ENCODE measurements around the gene HECW1.

The HECW1 gene

GRCh38 chr7:43302211-43302711 lies 189.8 kb downstream of the HECW1 start:
- TF ChIP-seq POLR2AphosphoS5 (IDR thresholded peaks at IDR 0.05; ENCODE audit: low read depth, low read length) (no peak), FOXP2 (optimal IDR thresholded peaks at IDR 0.05; ENCODE audit: borderline replicate concordance, extremely low read depth, extremely low read length, insufficient read depth) (no peak), REST (IDR thresholded peaks at IDR 0.05; ENCODE audit: insufficient read depth in 1 of 2, low read depth in 2 of 2, low read length in 2 of 2) (no peak), SIN3A (IDR thresholded peaks at IDR 0.05; ENCODE audit: borderline replicate concordance, insufficient read depth, low read length) (no peak), TAF1 (IDR thresholded peaks at IDR 0.05; ENCODE audit: borderline replicate concordance, insufficient read depth, low read length) (no peak)

DNA sequence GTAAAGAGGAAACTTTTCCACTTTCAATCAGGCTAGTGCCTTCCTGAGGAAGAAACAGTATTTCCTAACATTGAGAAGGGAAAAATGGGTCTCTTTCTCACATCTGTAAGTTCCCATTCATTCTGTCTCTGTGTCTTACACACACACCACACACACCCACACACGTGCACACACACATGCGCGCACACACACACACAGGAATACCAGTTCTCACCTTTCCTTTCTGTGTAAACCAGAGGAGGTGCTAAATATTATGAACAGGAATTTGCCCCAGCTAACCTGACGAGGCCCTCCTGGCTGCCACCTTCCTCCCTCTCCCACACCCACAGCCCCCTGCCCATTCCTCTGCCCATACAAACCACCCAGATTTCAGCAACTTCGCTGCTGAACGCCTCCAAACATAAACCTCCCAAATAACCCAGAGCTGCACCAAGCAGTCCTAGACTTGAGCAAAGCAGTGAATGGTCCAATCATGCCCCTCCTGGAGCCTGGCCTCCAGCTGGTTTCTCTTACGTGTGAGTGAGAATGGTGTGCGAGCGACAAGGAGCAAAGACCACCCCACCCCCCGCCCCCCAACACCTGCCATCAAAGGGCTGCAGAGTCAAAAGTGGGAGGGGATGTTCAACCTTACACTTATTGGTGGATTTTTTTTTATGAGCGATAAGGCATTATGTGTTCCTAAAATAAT lies 190.5 kb downstream of the HECW1 start:
- TF ChIP-seq TAF1 (IDR thresholded peaks at IDR 0.05; ENCODE audit: borderline replicate concordance, insufficient read depth, low read length) (no peak), POLR2AphosphoS5 (IDR thresholded peaks at IDR 0.05; ENCODE audit: low read depth, low read length) (no peak), REST (IDR thresholded peaks at IDR 0.05; ENCODE audit: insufficient read depth in 1 of 2, low read depth in 2 of 2, low read length in 2 of 2) (no peak), FOXP2 (optimal IDR thresholded peaks at IDR 0.05; ENCODE audit: borderline replicate concordance, extremely low read depth, extremely low read length, insufficient read depth) (no peak), SIN3A (IDR thresholded peaks at IDR 0.05; ENCODE audit: borderline replicate concordance, insufficient read depth, low read length) (no peak)

GRCh38 chr7:43303740-43304241 lies 191.3 kb downstream of the HECW1 start:
- TF ChIP-seq TAF1 (IDR thresholded peaks at IDR 0.05; ENCODE audit: borderline replicate concordance, insufficient read depth, low read length) (no peak), REST (IDR thresholded peaks at IDR 0.05; ENCODE audit: insufficient read depth in 1 of 2, low read depth in 2 of 2, low read length in 2 of 2) (no peak), SIN3A (IDR thresholded peaks at IDR 0.05; ENCODE audit: borderline replicate concordance, insufficient read depth, low read length) (no peak)

GRCh38 chr7:43306404-43306803 lies 194.0 kb downstream of the HECW1 start:
- TF ChIP-seq SIN3A (IDR thresholded peaks at IDR 0.05; ENCODE audit: borderline replicate concordance, insufficient read depth, low read length) (no peak), FOXP2 (optimal IDR thresholded peaks at IDR 0.05; ENCODE audit: borderline replicate concordance, extremely low read depth, extremely low read length, insufficient read depth) (no peak), REST (IDR thresholded peaks at IDR 0.05; ENCODE audit: insufficient read depth in 1 of 2, low read depth in 2 of 2, low read length in 2 of 2) (no peak), POLR2AphosphoS5 (IDR thresholded peaks at IDR 0.05; ENCODE audit: low read depth, low read length) (no peak), TAF1 (IDR thresholded peaks at IDR 0.05; ENCODE audit: borderline replicate concordance, insufficient read depth, low read length) (no peak)
